Spleen (tissue), 7 donors: ENCODE results near the gene PSMD7.

ENCODE experiments used
- POLR2A ChIP-seq, 3 donors: fragments of 450-650 bp; IDR thresholded peaks; one replicate each; pipeline ENCODE4 v1.5.1; 2017; ENCODE audit warnings: antibody characterized with exemption in 3 of 3, mild to moderate bottlenecking in 1 of 3
- POLR2AphosphoS5 ChIP-seq, 3 donors: sonication (generic); formaldehyde crosslinking; IDR thresholded peaks; one replicate each; pipeline ENCODE4 v1.5.1; 2017; ENCODE audit warnings: antibody characterized with exemption in 3 of 3
- TF ChIP-seq, protein P1 (sequence below), 11 experiments: fragments of 200-600 bp in 7 of 11; fragments of 450-650 bp in 4 of 11; sonication (generic) in 4 of 11; IDR thresholded peaks in 8 of 11; conservative IDR thresholded peaks in 3 of 11; 1 replicate in 7 of 11; 2 replicates in 4 of 11; pipeline versions ENCODE4 v1.4.0 to v1.8.0; 2016 to 2021; ENCODE audit warnings: antibody characterized with exemption in 11 of 11, inconsistent platforms in 4 of 11, mild to moderate bottlenecking in 1 of 11
- donor health status: DM: no; HTN: no; CAD: no; lungs with moderate emphysema.
- donor health status: DM: no; HTN: no; CAD: no.
- donor health status: DM: no; HTN: no; CAD: no.

DNA sequence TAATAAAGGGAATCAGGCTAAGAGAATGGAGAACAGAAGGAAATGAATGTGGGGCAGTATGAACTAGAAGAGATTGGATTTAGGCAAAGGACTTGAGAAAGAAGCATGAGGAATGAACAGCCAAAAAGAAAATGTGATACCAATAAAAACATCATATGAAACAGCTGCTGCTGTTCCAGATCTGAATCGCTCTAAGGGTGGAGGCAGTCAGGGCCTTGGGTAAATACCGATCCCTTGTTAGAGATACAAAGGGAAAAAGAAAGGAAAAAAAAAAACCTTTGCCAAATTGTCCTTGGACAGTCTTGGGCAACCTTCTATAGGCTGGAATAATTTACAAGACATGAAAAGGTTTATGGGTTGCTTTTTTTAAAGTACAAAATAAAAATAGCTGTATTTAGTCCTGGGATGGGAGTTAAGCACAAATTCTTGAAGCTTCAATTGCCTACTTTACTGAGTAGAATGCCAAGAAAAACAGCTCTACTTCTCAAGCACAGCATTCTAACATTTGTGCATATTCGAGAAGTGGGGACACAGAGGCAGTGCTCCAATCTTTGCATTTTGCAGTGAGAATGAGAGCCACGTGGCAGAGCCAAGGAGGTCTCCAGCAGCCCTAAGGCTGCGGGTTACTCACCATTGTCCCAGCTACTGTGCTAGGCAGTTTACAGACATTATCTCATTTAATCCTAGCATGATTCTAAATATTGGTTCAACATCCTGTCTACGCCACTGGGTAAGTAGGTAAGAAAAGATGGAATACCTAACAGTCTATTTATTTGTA is 43.3 kb upstream of the PSMD7 start:
- no peak for TF ChIP-seq POLR2AphosphoS5 (IDR thresholded peaks at IDR 0.05)
- TF ChIP-seq POLR2A (IDR thresholded peaks at IDR 0.05): no peak
- TF ChIP-seq, protein P1, sequence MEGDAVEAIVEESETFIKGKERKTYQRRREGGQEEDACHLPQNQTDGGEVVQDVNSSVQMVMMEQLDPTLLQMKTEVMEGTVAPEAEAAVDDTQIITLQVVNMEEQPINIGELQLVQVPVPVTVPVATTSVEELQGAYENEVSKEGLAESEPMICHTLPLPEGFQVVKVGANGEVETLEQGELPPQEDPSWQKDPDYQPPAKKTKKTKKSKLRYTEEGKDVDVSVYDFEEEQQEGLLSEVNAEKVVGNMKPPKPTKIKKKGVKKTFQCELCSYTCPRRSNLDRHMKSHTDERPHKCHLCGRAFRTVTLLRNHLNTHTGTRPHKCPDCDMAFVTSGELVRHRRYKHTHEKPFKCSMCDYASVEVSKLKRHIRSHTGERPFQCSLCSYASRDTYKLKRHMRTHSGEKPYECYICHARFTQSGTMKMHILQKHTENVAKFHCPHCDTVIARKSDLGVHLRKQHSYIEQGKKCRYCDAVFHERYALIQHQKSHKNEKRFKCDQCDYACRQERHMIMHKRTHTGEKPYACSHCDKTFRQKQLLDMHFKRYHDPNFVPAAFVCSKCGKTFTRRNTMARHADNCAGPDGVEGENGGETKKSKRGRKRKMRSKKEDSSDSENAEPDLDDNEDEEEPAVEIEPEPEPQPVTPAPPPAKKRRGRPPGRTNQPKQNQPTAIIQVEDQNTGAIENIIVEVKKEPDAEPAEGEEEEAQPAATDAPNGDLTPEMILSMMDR (IDR thresholded peaks at IDR 0.05 in 8 of 11, conservative IDR thresholded peaks at IDR 0.05 in 3 of 11): no peak
